Stimulated activated CD4-positive, alpha-beta T cell treated with anti-CD3 and anti-CD28 coated beads, Interleukin-12 subunit alpha, Interleukin-12 subunit beta, amount 100 ng/mL, for 24 hours (primary cell): ENCODE results near the gene ACAD10.

Experiments used
- DNase-seq, 2 experiments: peaks; one replicate each; pipeline ENCODE4 v3.0.0-alpha.2; 2020; ENCODE audit warnings: low read depth in 2 of 2

Gene ACAD10

GRCh38 chr12:111776836-111777344 lies 91.0 kb downstream of the ACAD10 start:
- no peak for DNase-seq

- DNase-seq: no peak
Measured at GRCh38 chr12:111777345-111778045, 91.6 kb downstream of the ACAD10 start.

- DNase-seq: no peak
Measured at GRCh38 chr12:111780166-111780565, 94.3 kb downstream of the ACAD10 start.

- no peak for DNase-seq
Measured at GRCh38 chr12:111780615-111781014, 94.8 kb downstream of the ACAD10 start.

- DNase-seq: no peak
Measured at GRCh38 chr12:111781085-111781658, 95.3 kb downstream of the ACAD10 start.

GRCh38 chr12:111783046-111783445 lies 97.2 kb downstream of the ACAD10 start:
- no peak for DNase-seq

GRCh38 chr12:111784953-111785352 lies 99.1 kb downstream of the ACAD10 start:
- DNase-seq: no peak

- no peak for DNase-seq
Measured at GRCh38 chr12:111785651-111786050, 99.8 kb downstream of the ACAD10 start.

GRCh38 chr12:111788178-111788654 lies 102.4 kb downstream of the ACAD10 start:
- no peak for DNase-seq

- no peak for DNase-seq
Measured at GRCh38 chr12:111789779-111790178, 103.9 kb downstream of the ACAD10 start.

GRCh38 chr12:111791507-111791906 lies 105.7 kb downstream of the ACAD10 start:
- no peak for DNase-seq

- DNase-seq: no peak
Measured at GRCh38 chr12:111792155-111792855, 106.5 kb downstream of the ACAD10 start.

- DNase-seq: no peak
Measured at GRCh38 chr12:111792856-111793235, 107.0 kb downstream of the ACAD10 start.

GRCh38 chr12:111798182-111798581 lies 112.3 kb downstream of the ACAD10 start:
- no peak for DNase-seq

GRCh38 chr12:111799758-111800157 lies 113.9 kb downstream of the ACAD10 start:
- DNase-seq: no peak

- DNase-seq: no peak
Measured at GRCh38 chr12:111803038-111803626, 117.3 kb downstream of the ACAD10 start.

GRCh38 chr12:111803851-111804250 lies 118.0 kb downstream of the ACAD10 start:
- DNase-seq: no peak

GRCh38 chr12:111806304-111806703 lies 120.5 kb downstream of the ACAD10 start:
- no peak for DNase-seq
